Upper lobe of right lung (tissue), 1 donor: Measurements from ENCODE around the gene OR52E1. TPM values are rescaled to one million over a fixed set of nuclear protein-coding genes. Genes with fewer than 3 reads are reported as not detected.

Source experiments
- ATAC-seq: fragments of 200-7000 bp; cut with Tn5 transposase; one replicate; pipeline ENCODE4 v1.9.1; 2020; ENCODE audit warnings: mild to moderate bottlenecking, moderate library complexity
- DNase-seq: peaks from one replicate; pipeline ENCODE4 v3.0.0-alpha.2; 2020
- H3K27ac ChIP-seq: fragments of 200-600 bp; one replicate; pipeline ENCODE4 v1.8.0; 2022
- H3K27me3 ChIP-seq: fragments of 200-600 bp; one replicate; pipeline ENCODE4 v1.8.0; 2022; ENCODE audit warnings: mild to moderate bottlenecking
- H3K36me3 ChIP-seq: fragments of 200-600 bp; one replicate; pipeline ENCODE4 v1.8.0; 2022
- H3K4me1 ChIP-seq: fragments of 200-600 bp; one replicate; pipeline ENCODE4 v1.8.0; 2022
- H3K4me3 ChIP-seq: fragments of 200-600 bp; one replicate; pipeline ENCODE4 v1.8.0; 2022; ENCODE audit warnings: mild to moderate bottlenecking
- H3K9me3 ChIP-seq: fragments of 200-600 bp; one replicate; pipeline ENCODE4 v1.8.0; 2022
- intact Hi-C: fragments of 100-400 bp; cut with DNase I; formaldehyde crosslinking; loops from one replicate; pipeline ENCODE4 v1.11.0; 2022
- long read RNA-seq: library from polyadenylated mRNA; unstranded; transcript quantifications from one replicate; pipeline ENCODE4 v2.0.0, GENCODE V29; 2021
- total RNA-seq: library from RNA; stranded (reverse); fragmentation: NEBNext Ultra II Directional; extraction: Animal tissue kit (Norgen Biotek cat#: 25700); gene quantifications from one replicate; pipeline ENCODE4 v1.2.1, GENCODE V29; 2021
- TF ChIP-seq, protein P1 (sequence below): fragments of 200-600 bp; IDR thresholded peaks from one replicate; pipeline ENCODE4 v1.8.0; 2022; ENCODE audit warnings: antibody characterized with exemption
- donor health status: DM: no; HTN: yes; CAD: no; lungs with severe emphysema.

OR52E1 gene
- not detected for total RNA-seq
- long read RNA-seq = 0 reads

DNA sequence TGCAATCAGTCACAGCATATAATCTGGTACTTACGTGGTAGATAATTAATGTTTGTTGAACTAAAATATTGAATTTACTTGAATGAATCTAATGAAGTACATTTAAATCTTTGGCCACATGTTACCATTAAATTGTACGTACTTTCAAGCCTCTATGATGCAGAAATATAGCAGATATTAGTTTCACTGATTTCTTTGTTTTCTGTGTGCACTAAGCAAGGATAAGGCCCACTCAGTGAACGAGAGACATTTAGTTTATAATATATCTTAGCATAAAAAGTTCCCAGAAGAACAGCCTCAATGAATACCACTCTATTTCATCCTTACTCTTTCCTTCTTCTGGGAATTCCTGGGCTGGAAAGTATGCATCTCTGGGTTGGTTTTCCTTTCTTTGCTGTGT, at the start of gene OR52E1:
OR52E1 (plus strand) TSS at position 301 of the 400 bp plus-strand sequence.
- Histone ChIP-seq H3K36me3 (no peaks in the 10 kb centered on the region), H3K4me3 (no peak within 1 kb of the TSS), H3K27me3 (no peaks in the 10 kb centered on the region), H3K9me3 (no peaks in the 10 kb centered on the region), H3K27ac (no peak within 1 kb of the TSS), H3K4me1 (no peaks in the 10 kb centered on the region)
- no peak for ATAC-seq
- DNase-seq = no peak
- TF ChIP-seq, protein P1, sequence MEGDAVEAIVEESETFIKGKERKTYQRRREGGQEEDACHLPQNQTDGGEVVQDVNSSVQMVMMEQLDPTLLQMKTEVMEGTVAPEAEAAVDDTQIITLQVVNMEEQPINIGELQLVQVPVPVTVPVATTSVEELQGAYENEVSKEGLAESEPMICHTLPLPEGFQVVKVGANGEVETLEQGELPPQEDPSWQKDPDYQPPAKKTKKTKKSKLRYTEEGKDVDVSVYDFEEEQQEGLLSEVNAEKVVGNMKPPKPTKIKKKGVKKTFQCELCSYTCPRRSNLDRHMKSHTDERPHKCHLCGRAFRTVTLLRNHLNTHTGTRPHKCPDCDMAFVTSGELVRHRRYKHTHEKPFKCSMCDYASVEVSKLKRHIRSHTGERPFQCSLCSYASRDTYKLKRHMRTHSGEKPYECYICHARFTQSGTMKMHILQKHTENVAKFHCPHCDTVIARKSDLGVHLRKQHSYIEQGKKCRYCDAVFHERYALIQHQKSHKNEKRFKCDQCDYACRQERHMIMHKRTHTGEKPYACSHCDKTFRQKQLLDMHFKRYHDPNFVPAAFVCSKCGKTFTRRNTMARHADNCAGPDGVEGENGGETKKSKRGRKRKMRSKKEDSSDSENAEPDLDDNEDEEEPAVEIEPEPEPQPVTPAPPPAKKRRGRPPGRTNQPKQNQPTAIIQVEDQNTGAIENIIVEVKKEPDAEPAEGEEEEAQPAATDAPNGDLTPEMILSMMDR = no peak
- intact Hi-C loops = no loop called here

DNA sequence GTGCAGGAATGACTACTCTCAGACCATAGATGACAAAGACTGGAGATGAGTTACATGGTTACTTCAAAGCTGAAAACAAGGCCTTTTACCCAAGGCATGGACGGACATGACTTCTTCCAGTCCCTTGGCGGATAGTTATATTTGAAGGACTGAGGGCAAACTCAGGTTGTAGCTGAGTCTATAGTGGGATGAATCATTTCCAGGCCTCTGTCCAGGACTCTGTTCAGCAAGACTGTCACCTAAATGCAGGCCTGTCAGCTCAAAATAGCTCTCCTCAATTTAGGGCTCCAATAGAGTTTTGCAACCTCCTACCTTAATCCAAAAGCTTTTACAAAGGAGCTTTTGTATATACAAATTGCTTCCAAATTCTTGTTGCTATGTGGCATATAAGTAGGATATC, 47.4 kb upstream of the OR52E1 start:
- intact Hi-C loops = no loop called here
- no peak overlapping the region for H3K4me3 ChIP-seq
- ATAC-seq = no peak
- DNase-seq = no peak
- TF ChIP-seq, protein P1 = no peak
- H3K9me3 ChIP-seq = no peaks in the 10 kb centered on the region
- no peaks in the 10 kb centered on the region for H3K4me1 ChIP-seq
- no peak overlapping the region for H3K27ac ChIP-seq
- H3K36me3 ChIP-seq = no peaks in the 10 kb centered on the region
- H3K27me3 ChIP-seq = no peaks in the 10 kb centered on the region

DNA sequence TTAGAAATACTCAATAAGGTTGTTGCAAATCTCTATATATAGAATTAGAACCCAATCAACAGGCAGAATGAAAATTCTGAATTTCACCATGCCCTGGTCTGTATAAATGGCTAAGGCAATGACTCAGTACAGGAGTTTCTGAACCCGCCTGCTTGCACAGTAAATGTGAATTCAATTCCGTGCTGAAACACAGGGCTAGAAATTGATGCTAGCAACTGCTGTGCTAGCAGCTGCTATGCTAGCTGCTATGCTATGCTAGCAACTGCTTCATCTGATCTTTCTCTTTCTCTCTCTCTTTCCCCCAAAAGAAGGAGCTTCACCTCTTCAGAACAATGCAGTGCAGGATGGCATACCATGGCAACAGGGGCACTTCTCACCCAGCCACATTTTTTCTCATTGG, 32.7 kb upstream of the OR52E1 start:
- DNase-seq (no peak), ATAC-seq (no peak)
- no peaks in the 10 kb centered on the region for H3K36me3 ChIP-seq
- no peaks in the 10 kb centered on the region for H3K4me1 ChIP-seq
- no peak overlapping the region for H3K4me3 ChIP-seq
- no peaks in the 10 kb centered on the region for H3K27me3 ChIP-seq
- H3K9me3 ChIP-seq = no peaks in the 10 kb centered on the region
- TF ChIP-seq, protein P1 = no peak
- H3K27ac ChIP-seq = no peak overlapping the region
- intact Hi-C loops = no loop called here

GRCh38 chr11:5037926-5038325, 31.4 kb upstream of the OR52E1 start:
- no peak for DNase-seq
- Histone ChIP-seq H3K4me3 (no peak overlapping the region), H3K27me3 (no peaks in the 10 kb centered on the region), H3K4me1 (no peaks in the 10 kb centered on the region), H3K9me3 (no peaks in the 10 kb centered on the region), H3K27ac (no peak overlapping the region), H3K36me3 (no peaks in the 10 kb centered on the region)
- no peak for ATAC-seq
- TF ChIP-seq, protein P1 = no peak
- intact Hi-C loops = no loop called here

DNA sequence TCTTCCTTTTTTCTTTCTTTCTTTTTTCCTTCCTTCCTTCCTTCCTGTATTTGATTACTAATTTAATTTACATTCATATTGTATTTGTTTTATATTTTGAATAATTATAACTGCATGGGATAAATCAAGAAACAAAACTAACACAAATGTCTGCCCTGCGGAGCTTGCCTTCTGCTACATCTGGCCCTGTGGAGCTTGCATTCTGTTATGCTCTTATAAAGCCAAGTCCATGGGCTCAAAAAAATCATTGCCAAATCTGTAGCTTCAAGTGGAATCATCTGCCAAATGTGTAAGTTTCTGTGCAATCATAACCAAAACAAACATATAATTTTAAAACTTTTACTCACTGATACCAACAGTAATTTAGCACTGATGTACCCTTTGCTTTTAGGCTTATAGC, 31.0 kb upstream of the OR52E1 start:
- Histone ChIP-seq H3K27me3 (no peaks in the 10 kb centered on the region), H3K4me3 (no peak overlapping the region), H3K9me3 (no peaks in the 10 kb centered on the region), H3K36me3 (no peaks in the 10 kb centered on the region), H3K27ac (no peak overlapping the region), H3K4me1 (no peaks in the 10 kb centered on the region)
- DNase-seq (no peak), ATAC-seq (no peak)
- intact Hi-C loops = no loop called here
- TF ChIP-seq, protein P1 = no peak

- Histone ChIP-seq H3K9me3 (no peaks in the 10 kb centered on the region), H3K27ac (no peak overlapping the region), H3K4me1 (no peaks in the 10 kb centered on the region), H3K4me3 (no peak overlapping the region), H3K27me3 (no peaks in the 10 kb centered on the region), H3K36me3 (no peaks in the 10 kb centered on the region)
- TF ChIP-seq, protein P1 = no peak
- intact Hi-C loops = no loop called here
- DNase-seq (no peak), ATAC-seq (no peak)
These were observed 28.5 kb upstream of the OR52E1 start for GRCh38 chr11:5040876-5041275.
